Measurements from ENCODE around the gene PACS2. TPM values are rescaled to one million over a fixed set of nuclear protein-coding genes. Genes with fewer than 3 reads are reported as not detected.

PACS2 gene
- total and polyA plus RNA-seq, 2 of the 4 experiments (the other 2 are of a cell fraction), result 15.6 to 32.2 TPM

DNA sequence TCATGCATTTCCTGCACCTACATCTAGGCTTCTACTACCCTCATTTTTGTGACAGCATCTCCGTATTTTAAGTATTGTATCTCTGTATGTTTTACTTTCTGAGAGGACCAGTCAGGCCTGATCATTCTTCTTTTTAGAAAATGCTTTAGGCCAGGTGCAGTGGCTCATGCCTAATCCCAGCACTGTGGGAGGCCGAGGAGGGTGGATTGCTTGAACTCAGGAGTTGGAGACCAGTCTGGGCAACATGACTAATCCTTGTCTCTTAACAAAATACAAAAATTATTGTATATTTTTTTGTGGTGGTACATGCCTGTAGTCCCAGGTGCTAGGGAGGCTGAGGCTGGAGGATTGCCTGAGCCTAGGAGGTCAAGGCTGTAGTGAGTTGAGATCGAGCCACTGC lies 36.9 kb downstream of the PACS2 start:
- no peaks in the 10 kb centered on the region; the same call in 1 of the 2 replicates for H3K9me1 ChIP-seq (ENCODE audit: insufficient read depth, low read length)
- H2BK15ac ChIP-seq (ENCODE audit: low read depth, low read length), result no peak overlapping the region
- H3K4me3 ChIP-seq (ENCODE audit: insufficient read depth, low read depth, low read length), result no peak overlapping the region
- no CpG with 5 or more reads among the region's 3 CpGs for WGBS, 2 experiments (ENCODE audit: extremely low coverage in 2 of 2, insufficient read length in 1 of 2)
- H2BK5ac ChIP-seq (ENCODE audit: low read depth, low read length, poor library complexity, severe bottlenecking), result no peak overlapping the region
- intact Hi-C loops (cut with micrococcal nuclease), result loop anchor here (5.0 kb wide), 1 partner anchor 69 kb away; no protein-coding TSS in a partner anchor
- no peak overlapping the region for H3K4me2 ChIP-seq (ENCODE audit: low read depth, low read length)
- no peak overlapping the region for H3K14ac ChIP-seq (replicated peaks; ENCODE audit: low read depth, low read length)
- in situ Hi-C loops (cut with MboI; ENCODE audit: low sequenced_read_pairs), result loop anchor here (10.0 kb wide), 1 partner anchor 257 kb away; no protein-coding TSS in a partner anchor
- BruUV-seq (replicated peaks), result no TSS peak
- TF ChIP-seq BHLHE40 (IDR thresholded peaks at IDR 0.05; ENCODE audit: low read depth, low read length), result no peak
- TF ChIP-seq MAZ (IDR thresholded peaks at IDR 0.05; ENCODE audit: borderline replicate concordance, low read depth, low read length), result no peak
- TF ChIP-seq MAFK (IDR thresholded peaks at IDR 0.05; ENCODE audit: low read depth, low read length), result no peak
- TF ChIP-seq MXI1 (IDR thresholded peaks at IDR 0.05; ENCODE audit: borderline replicate concordance, low read depth, low read length), result no peak
- TF ChIP-seq RCOR1 (IDR thresholded peaks at IDR 0.05; ENCODE audit: insufficient replicate concordance, low read length), result no peak
- TF ChIP-seq SMC3 (IDR thresholded peaks at IDR 0.05; ENCODE audit: low read depth, low read length), result no peak
- no peak for TF ChIP-seq POLR2A (IDR thresholded peaks at IDR 0.05; ENCODE audit: low read depth, low read length)
- no peak for TF ChIP-seq RAD21 (IDR thresholded peaks at IDR 0.05; ENCODE audit: low read length)
- TF ChIP-seq CHD1 (IDR thresholded peaks at IDR 0.05; ENCODE audit: low read depth, low read length), result no peak
- no peak for TF ChIP-seq FOS (IDR thresholded peaks at IDR 0.05; ENCODE audit: low read depth, low read length)
- TF ChIP-seq CEBPB (IDR thresholded peaks at IDR 0.05; ENCODE audit: low read depth, low read length), result no peak
- TF ChIP-seq, protein P1, sequence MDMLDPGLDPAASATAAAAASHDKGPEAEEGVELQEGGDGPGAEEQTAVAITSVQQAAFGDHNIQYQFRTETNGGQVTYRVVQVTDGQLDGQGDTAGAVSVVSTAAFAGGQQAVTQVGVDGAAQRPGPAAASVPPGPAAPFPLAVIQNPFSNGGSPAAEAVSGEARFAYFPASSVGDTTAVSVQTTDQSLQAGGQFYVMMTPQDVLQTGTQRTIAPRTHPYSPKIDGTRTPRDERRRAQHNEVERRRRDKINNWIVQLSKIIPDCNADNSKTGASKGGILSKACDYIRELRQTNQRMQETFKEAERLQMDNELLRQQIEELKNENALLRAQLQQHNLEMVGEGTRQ (IDR thresholded peaks at IDR 0.05; ENCODE audit: low read depth, low read length), result no peak
- TF ChIP-seq, protein P2, sequence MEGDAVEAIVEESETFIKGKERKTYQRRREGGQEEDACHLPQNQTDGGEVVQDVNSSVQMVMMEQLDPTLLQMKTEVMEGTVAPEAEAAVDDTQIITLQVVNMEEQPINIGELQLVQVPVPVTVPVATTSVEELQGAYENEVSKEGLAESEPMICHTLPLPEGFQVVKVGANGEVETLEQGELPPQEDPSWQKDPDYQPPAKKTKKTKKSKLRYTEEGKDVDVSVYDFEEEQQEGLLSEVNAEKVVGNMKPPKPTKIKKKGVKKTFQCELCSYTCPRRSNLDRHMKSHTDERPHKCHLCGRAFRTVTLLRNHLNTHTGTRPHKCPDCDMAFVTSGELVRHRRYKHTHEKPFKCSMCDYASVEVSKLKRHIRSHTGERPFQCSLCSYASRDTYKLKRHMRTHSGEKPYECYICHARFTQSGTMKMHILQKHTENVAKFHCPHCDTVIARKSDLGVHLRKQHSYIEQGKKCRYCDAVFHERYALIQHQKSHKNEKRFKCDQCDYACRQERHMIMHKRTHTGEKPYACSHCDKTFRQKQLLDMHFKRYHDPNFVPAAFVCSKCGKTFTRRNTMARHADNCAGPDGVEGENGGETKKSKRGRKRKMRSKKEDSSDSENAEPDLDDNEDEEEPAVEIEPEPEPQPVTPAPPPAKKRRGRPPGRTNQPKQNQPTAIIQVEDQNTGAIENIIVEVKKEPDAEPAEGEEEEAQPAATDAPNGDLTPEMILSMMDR (conservative IDR thresholded peaks at IDR 0.05; ENCODE audit: low read depth, low read length), result no peak
- TF ChIP-seq NFE2L2 (IDR thresholded peaks at IDR 0.05; ENCODE audit: low read depth, low read length), result no peak
- TF ChIP-seq, protein P3, sequence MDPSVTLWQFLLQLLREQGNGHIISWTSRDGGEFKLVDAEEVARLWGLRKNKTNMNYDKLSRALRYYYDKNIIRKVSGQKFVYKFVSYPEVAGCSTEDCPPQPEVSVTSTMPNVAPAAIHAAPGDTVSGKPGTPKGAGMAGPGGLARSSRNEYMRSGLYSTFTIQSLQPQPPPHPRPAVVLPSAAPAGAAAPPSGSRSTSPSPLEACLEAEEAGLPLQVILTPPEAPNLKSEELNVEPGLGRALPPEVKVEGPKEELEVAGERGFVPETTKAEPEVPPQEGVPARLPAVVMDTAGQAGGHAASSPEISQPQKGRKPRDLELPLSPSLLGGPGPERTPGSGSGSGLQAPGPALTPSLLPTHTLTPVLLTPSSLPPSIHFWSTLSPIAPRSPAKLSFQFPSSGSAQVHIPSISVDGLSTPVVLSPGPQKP (IDR thresholded peaks at IDR 0.05; ENCODE audit: borderline replicate concordance, low read depth, low read length), result no peak
- no peak for TF ChIP-seq RFX5 (IDR thresholded peaks at IDR 0.05; ENCODE audit: low read depth, low read length)
- H3K9ac ChIP-seq (ENCODE audit: low read depth, low read length), result no peak overlapping the region
- peaks cover 10% of the 10 kb centered on the region for H4K20me1 ChIP-seq (ENCODE audit: insufficient read depth, low read length)
- no peak overlapping the region for H4K8ac ChIP-seq (ENCODE audit: low read depth in 2 of 2, low read length in 2 of 2)
- H3K27ac ChIP-seq (ENCODE audit: insufficient read depth, low read length), result no peak overlapping the region
- no peak overlapping the region for H2AFZ ChIP-seq (replicated peaks; ENCODE audit: low read length, poor library complexity)
- no peak overlapping the region for H2BK20ac ChIP-seq (ENCODE audit: low read depth, low read length)
- ATAC-seq (ENCODE audit: low read depth) (no peak), DNase-seq (no peak)
- H3K4ac ChIP-seq (ENCODE audit: low read depth, low read length), result no peak overlapping the region
- ChIA-PET POLR2A (ENCODE audit: unreplicated experiment) (no interaction called here), CTCF (interaction anchor here (0.8 to 1.4 kb wide), 3 partner anchors 9 to 150 kb away, joined by 3 to 6 read pairs (median 3); no protein-coding TSS in a partner anchor)
- peaks cover 4% of the 10 kb centered on the region for H3K36me3 ChIP-seq (ENCODE audit: control insufficient read depth, insufficient read depth, low read length)
- no peaks in the 10 kb centered on the region for H3K9me3 ChIP-seq (ENCODE audit: control insufficient read depth, insufficient read depth, low read length)
- no peak overlapping the region for H4K91ac ChIP-seq (ENCODE audit: insufficient read depth, low read depth, low read length)
- H2AK9ac ChIP-seq (replicated peaks; ENCODE audit: low read depth, low read length, poor library complexity), result no peak overlapping the region
- no peak overlapping the region for H2BK120ac ChIP-seq (ENCODE audit: low read depth, low read length)
- no peak overlapping the region for H3K18ac ChIP-seq (ENCODE audit: low read depth, low read length)
- H4K5ac ChIP-seq (ENCODE audit: low read depth, low read length), result no peak overlapping the region
- no peak overlapping the region for H2AK5ac ChIP-seq (ENCODE audit: low read depth, low read length)
- H3K23ac ChIP-seq (ENCODE audit: low read depth, low read length), result no peak overlapping the region
- H3K4me1 ChIP-seq (ENCODE audit: control insufficient read depth, insufficient read depth, low read length), result peaks cover 2% of the 10 kb centered on the region; the same call in 1 of the 2 replicates
- no peaks in the 10 kb centered on the region for H3K27me3 ChIP-seq (ENCODE audit: control insufficient read depth, insufficient read depth, low read length)
- dilution Hi-C loops (cut with HindIII; ENCODE audit: low sequenced_read_pairs, unreplicated experiment), result no loop called here
- peaks cover 0 to 15% of the 10 kb centered on the region in 2 experiments; a peak in 2 of 4 replicates for H3K79me1 ChIP-seq (ENCODE audit: low read depth in 1 of 2, low read length in 2 of 2)
- no peak overlapping the region for H3K56ac ChIP-seq (ENCODE audit: extremely low read depth, insufficient read depth, low read length)

Measured in IMR-90 (cell line).